Colonic mucosa (tissue), 4 donors: ENCODE results near the gene ARID3C. TPM values are rescaled to one million over a fixed set of nuclear protein-coding genes. Genes with fewer than 3 reads are reported as not detected.

ENCODE experiments used
- DNase-seq: peaks from one replicate; pipeline ENCODE4 v3.0.0-alpha.2; 2020
- H3K27ac ChIP-seq: fragments of 200-600 bp; one replicate; pipeline ENCODE4 v1.8.0; 2021
- H3K27me3 ChIP-seq: fragments of 200-600 bp; one replicate; pipeline ENCODE4 v1.8.0; 2021
- H3K36me3 ChIP-seq: fragments of 200-600 bp; one replicate; pipeline ENCODE4 v1.8.0; 2021
- H3K4me1 ChIP-seq: fragments of 200-600 bp; one replicate; pipeline ENCODE4 v1.8.0; 2021; ENCODE audit warnings: mild to moderate bottlenecking
- H3K4me3 ChIP-seq: fragments of 200-600 bp; one replicate; pipeline ENCODE4 v1.8.0; 2021
- H3K9ac ChIP-seq, 2 donors: one replicate each; pipeline ENCODE4 v1.7.0; 2013; ENCODE audit warnings: control low read depth in 2 of 2, low read depth in 2 of 2, low read length in 2 of 2
- H3K9me3 ChIP-seq: fragments of 200-600 bp; one replicate; pipeline ENCODE4 v1.8.0; 2021
- CTCF ChIP-seq: fragments of 200-600 bp; IDR thresholded peaks from one replicate; pipeline ENCODE4 v1.8.0; 2022; ENCODE audit warnings: antibody characterized with exemption, mild to moderate bottlenecking
- intact Hi-C: fragments of 100-400 bp; cut with DNase I; formaldehyde crosslinking; loops from one replicate; pipeline ENCODE4 v1.14.1; 2022
- total RNA-seq, 2 donors: library from RNA; stranded (reverse); fragmentation: NEBNext Ultra II Directional in 1 of 2; extraction: Animal tissue kit (Norgen Biotek cat#: 25700) in 1 of 2; gene quantifications; one replicate each; pipeline ENCODE4 v1.2.1, GENCODE V29; 2021
- donor health status: healthy.
- donor health status: DM: no; HTN: no; CAD: no.
- donor health status: DM: no; HTN: no; CAD: no.

ARID3C gene
- total RNA-seq, 2 donors from 2014 or later: not detected

GRCh38 chr9:34576597-34577399, 52.1 kb downstream of the ARID3C start:
- DNase-seq: no peak
- TF ChIP-seq CTCF: no peak
- peaks cover 3% of the 10 kb centered on the region for H3K4me1 ChIP-seq
- no peaks in the 10 kb centered on the region for H3K36me3 ChIP-seq
- H3K9ac ChIP-seq: peak overlapping the region in 1 of 2 donors; percentile 34
- H3K27me3 ChIP-seq: peaks cover 41% of the 10 kb centered on the region
- intact Hi-C loops: no loop called here
- no peaks in the 10 kb centered on the region for H3K9me3 ChIP-seq
- H3K4me3 ChIP-seq: no peak overlapping the region
- no peak overlapping the region for H3K27ac ChIP-seq

DNA sequence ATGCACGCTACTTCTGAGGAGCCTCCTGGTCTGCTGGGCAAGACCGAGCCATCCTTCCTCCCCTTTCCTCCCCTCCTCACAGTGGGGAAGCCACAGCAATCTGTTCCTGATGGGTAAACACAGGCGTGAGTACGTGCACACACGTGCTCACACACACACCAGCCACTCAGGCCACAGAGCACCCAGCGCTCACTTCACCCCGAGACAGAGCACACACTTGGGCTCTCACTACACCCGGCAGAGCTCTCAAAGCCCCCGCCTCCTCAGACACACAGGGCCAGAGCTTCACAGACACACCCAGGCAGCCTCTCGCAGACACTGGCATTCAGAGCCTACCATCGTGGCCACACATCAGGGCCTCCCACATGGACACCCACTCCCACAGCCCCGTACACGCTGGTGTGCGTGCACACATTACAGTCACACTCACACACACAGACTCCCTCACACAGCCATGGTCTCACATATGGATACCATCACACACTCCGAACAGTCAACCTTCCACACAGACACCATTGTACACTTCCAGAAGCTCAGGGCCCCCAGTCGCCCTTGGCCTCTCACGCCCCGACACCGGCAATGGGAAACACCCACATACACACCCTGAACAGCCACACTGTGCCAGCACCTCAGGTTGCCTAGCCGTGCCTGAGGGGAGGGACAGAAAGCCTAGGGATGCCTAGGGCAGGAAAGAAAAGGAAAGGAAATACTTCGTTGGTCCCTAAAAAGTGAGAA, 52.8 kb downstream of the ARID3C start:
- intact Hi-C loops: no loop called here
- no peak overlapping the region for H3K9ac ChIP-seq
- peak; percentile 57 for DNase-seq
- H3K4me3 ChIP-seq: no peak overlapping the region
- no peak overlapping the region for H3K27ac ChIP-seq
- peaks cover 41% of the 10 kb centered on the region for H3K27me3 ChIP-seq
- H3K4me1 ChIP-seq: peaks cover 3% of the 10 kb centered on the region
- H3K9me3 ChIP-seq: no peaks in the 10 kb centered on the region
- no peaks in the 10 kb centered on the region for H3K36me3 ChIP-seq
- no peak for TF ChIP-seq CTCF

GRCh38 chr9:34575241-34575640, 53.6 kb downstream of the ARID3C start:
- H3K4me3 ChIP-seq: no peak overlapping the region
- no peak for TF ChIP-seq CTCF
- DNase-seq: no peak
- H3K27me3 ChIP-seq: peaks cover 38% of the 10 kb centered on the region
- H3K9ac ChIP-seq: no peak overlapping the region
- intact Hi-C loops: no loop called here
- H3K36me3 ChIP-seq: no peaks in the 10 kb centered on the region
- H3K27ac ChIP-seq: no peak overlapping the region
- H3K9me3 ChIP-seq: no peaks in the 10 kb centered on the region
- peaks cover 3% of the 10 kb centered on the region for H3K4me1 ChIP-seq

GRCh38 chr9:34574571-34574970, 54.3 kb downstream of the ARID3C start:
- peaks cover 3% of the 10 kb centered on the region for H3K4me1 ChIP-seq

More at GRCh38 chr9:34574571-34574970, 54.3 kb downstream of the ARID3C start:
- DNase-seq: no peak
- intact Hi-C loops: no loop called here
- Histone ChIP-seq H3K27me3 (peaks cover 32% of the 10 kb centered on the region), H3K4me3 (no peak overlapping the region), H3K36me3 (no peaks in the 10 kb centered on the region), H3K9me3 (no peaks in the 10 kb centered on the region), H3K27ac (no peak overlapping the region), H3K9ac (no peak overlapping the region)
- TF ChIP-seq CTCF: no peak
